Activated CD8-positive, alpha-beta T cell treated with anti-CD3 and anti-CD28 coated beads for 36 hours (primary cell): Measurements from ENCODE around the gene TMEM52B. TPM values are rescaled to one million over a fixed set of nuclear protein-coding genes. Genes with fewer than 3 reads are reported as not detected.
A peak's percentile ranks its signal among the peaks of the same experiment; 100 is the strongest.

Source experiments
- ATAC-seq: fragments of 200-7000 bp; cut with Tn5 transposase; one replicate; pipeline ENCODE4 v1.10.0; 2021; ENCODE audit warnings: mild to moderate bottlenecking, moderate library complexity
- CTCF ChIA-PET: fragments of 350-600 bp; sonication (Branson Sonifier 250); formaldehyde crosslinking; loops from one replicate; lab custom pipeline; 2021; ENCODE audit warnings: antibody characterized with exemption; lab: Charles Lee
- POLR2A ChIA-PET: fragments of 350-600 bp; sonication (Branson Sonifier 250); formaldehyde crosslinking; loops from one replicate; lab custom pipeline; 2021; ENCODE audit warnings: antibody characterized with exemption; lab: Charles Lee
- DNase-seq: peaks from one replicate; pipeline ENCODE4 v3.0.0-alpha.2; 2020
- H3K27ac Mint-ChIP-seq: one replicate; pipeline ENCODE4 v1.8.0; 2021; ENCODE audit warnings: mild to moderate bottlenecking, mixed read lengths
- H3K27me3 Mint-ChIP-seq: one replicate; pipeline ENCODE4 v1.8.0; 2021; ENCODE audit warnings: mixed read lengths
- H3K36me3 Mint-ChIP-seq: one replicate; pipeline ENCODE4 v1.8.0; 2021; ENCODE audit warnings: low read depth, mixed read lengths
- H3K4me1 Mint-ChIP-seq: one replicate; pipeline ENCODE4 v1.8.0; 2021; ENCODE audit warnings: low read depth, mixed read lengths
- H3K4me3 Mint-ChIP-seq: one replicate; pipeline ENCODE4 v1.8.0; 2021; ENCODE audit warnings: mild to moderate bottlenecking, moderate library complexity, mixed read lengths
- H3K9me3 Mint-ChIP-seq: one replicate; pipeline ENCODE4 v1.8.0; 2021; ENCODE audit warnings: mixed read lengths
- CTCF ChIP-seq: fragments of 200-600 bp; IDR thresholded peaks from one replicate; pipeline ENCODE4 v1.8.0; 2022; ENCODE audit warnings: antibody characterized with exemption, mild to moderate bottlenecking
- intact Hi-C: fragments of 100-400 bp; cut with micrococcal nuclease; formaldehyde crosslinking; loops from one replicate; pipeline ENCODE4 v1.10.0; 2022
- total RNA-seq, 2 experiments: library from RNA; stranded (reverse); gene quantifications; one replicate each; pipeline ENCODE4 v1.2.3, GENCODE V29; 2021

Gene TMEM52B
- total RNA-seq, 2 experiments from 2014 or later = not detected

DNA sequence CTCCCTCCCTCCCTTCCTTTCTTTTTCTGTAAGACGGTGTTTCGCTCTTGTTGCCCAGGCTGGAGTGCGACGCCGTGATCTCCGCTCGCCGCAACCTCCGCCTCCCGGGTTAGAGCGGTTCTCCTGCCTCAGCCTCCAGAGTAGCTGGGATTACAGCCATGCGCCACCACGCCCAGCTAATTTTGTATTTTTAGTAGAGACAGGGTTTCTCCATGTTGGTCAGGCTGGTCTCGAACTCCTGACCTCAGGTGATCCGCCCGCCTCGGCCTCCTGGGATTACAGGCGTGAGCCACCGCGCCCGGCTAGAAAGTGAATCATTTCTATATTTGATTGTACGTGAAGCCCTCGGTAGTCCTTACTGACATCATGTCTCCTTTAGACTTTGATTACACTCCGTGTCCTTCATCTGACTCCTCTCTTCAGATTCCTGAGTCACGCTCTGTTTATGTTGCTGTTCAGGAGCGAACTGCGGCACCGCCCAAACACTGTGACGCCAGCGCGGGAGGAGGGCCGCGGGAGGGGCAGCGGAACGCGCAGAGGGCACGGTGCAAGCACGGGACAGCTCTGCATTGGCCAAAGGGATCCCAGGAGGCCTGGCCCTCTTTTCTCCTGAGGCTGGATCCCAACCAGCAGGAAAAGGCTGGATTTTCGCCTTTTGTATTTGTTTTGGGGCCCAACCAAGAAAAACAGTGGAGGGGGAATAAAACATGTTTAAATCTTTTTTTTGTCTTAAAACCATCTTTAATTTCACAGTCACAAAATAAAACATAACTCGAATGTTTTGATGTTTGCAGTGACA is 33.3 kb downstream of the TMEM52B start:
- H3K9me3 Mint-ChIP-seq = no peaks in the 10 kb centered on the region
- ChIA-PET POLR2A (interaction anchor here (0.8 to 1.5 kb wide), 8 partner anchors 11 to 485 kb away, joined by 3 to 4 read pairs (median 4); no protein-coding TSS in a partner anchor), CTCF (interaction anchor here (1.0 to 2.3 kb wide), 4 partner anchors 12 to 70 kb away, joined by 3 to 8 read pairs (median 3); no protein-coding TSS in a partner anchor)
- H3K4me3 Mint-ChIP-seq = peak overlapping the region; percentile 87
- intact Hi-C loops = no loop called here
- DNase-seq = peak; percentile 92
- no peaks in the 10 kb centered on the region for H3K27me3 Mint-ChIP-seq
- peak; percentile 76 for ATAC-seq
- no peak for TF ChIP-seq CTCF
- H3K27ac Mint-ChIP-seq = peak overlapping the region; percentile 92
- peaks cover 25% of the 10 kb centered on the region for H3K4me1 Mint-ChIP-seq
- H3K36me3 Mint-ChIP-seq = no peaks in the 10 kb centered on the region

DNA sequence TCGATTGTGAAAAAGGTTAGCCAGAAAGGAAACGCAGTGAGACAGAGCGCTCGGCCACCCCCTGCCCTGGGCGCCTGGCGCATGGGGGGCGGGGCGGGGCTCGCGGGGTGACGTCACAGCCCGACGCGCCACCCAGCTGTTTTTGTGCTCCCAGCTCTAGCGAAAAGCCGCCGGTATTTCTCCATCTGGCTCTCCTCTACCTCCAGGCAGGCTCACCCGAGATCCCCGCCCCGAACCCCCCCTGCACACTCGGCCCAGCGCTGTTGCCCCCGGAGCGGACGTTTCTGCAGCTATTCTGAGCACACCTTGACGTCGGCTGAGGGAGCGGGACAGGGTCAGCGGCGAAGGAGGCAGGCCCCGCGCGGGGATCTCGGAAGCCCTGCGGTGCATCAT is 33.9 kb downstream of the TMEM52B start, which contains the start of gene GABARAPL1:
Gene GABARAPL1 (plus strand): TSS at position 139 of the 393 bp plus-strand sequence. CDS start 253 bp downstream, at position 392.
- no peak for TF ChIP-seq CTCF
- peak; percentile 79 for DNase-seq
- Mint-ChIP-seq H3K9me3 (no peaks in the 10 kb centered on the region), H3K27ac (peak within 1 kb of the TSS; percentile 92), H3K4me1 (peaks cover 25% of the 10 kb centered on the region), H3K27me3 (no peaks in the 10 kb centered on the region), H3K4me3 (peak within 1 kb of the TSS; percentile 87), H3K36me3 (no peaks in the 10 kb centered on the region)
- ChIA-PET POLR2A (interaction anchor here (0.8 to 1.5 kb wide), 10 partner anchors 8 to 485 kb away, joined by 3 to 4 read pairs (median 3); no protein-coding TSS in a partner anchor), CTCF (interaction anchor here (1.0 to 2.3 kb wide), 4 partner anchors 11 to 70 kb away, joined by 3 to 8 read pairs (median 3); no protein-coding TSS in a partner anchor)
- intact Hi-C loops = no loop called here
- peak; percentile 63 for ATAC-seq

DNA sequence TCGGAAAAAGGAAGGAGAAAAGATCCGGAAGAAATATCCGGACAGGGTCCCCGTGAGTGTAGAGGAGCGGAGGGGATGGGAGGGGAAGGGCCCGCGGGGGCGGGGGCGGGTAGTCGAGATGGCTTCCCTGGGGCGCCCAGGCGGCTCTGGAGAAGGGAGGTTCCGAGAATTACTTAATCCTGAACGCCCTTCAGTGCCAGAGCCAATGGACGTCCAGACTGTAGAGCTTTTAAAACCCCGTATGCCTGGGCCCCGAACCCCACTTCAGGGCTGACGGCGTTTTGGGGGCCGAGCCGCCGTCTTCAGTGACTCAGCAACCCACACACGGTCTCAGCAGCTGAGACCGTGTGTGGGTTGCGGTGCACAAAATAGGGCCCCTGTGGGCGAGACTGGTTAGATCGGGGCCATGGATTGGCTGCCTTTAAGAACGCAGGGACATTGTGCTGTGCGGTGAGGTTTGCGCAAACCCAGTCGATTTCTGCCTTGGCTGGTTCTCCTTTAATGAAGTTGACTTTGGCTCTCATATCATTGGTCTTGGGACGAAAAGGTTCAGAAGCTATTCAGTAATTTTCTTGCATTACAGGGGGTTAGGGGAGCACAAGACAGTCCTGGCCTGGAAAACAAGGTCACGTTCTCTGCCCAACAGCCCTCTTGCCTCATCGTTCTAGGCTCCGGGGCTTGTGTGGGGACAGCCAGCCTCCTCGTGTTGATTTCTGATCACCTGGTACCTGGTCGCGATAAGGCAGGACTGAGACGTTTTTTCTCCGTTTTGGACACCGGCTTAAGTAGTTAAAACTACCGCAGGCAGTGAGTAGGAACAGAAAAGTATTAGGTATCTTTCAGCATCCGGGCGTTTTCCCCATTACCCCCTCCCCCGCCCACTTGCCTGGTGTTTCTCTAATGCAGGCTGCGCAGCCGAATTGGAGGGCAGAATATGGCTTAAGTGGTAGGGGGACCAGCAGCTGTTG is 34.6 kb downstream of the TMEM52B start:
- Mint-ChIP-seq H3K36me3 (no peaks in the 10 kb centered on the region), H3K4me1 (peaks cover 28% of the 10 kb centered on the region), H3K27me3 (no peaks in the 10 kb centered on the region), H3K27ac (peak overlapping the region; percentile 92), H3K9me3 (no peaks in the 10 kb centered on the region), H3K4me3 (peak overlapping the region; percentile 87)
- POLR2A ChIA-PET = interaction anchor here (0.9 to 1.5 kb wide), 10 partner anchors 9 to 513 kb away, joined by 3 to 9 read pairs (median 4); no protein-coding TSS in a partner anchor
- intact Hi-C loops = no loop called here
- CTCF ChIA-PET = interaction anchor here (1.0 to 2.3 kb wide), 7 partner anchors 11 to 486 kb away, joined by 3 to 9 read pairs (median 3); no protein-coding TSS in a partner anchor
- peak; percentile 62 for ATAC-seq
- peak; percentile 92 for DNase-seq
- TF ChIP-seq CTCF = no peak

DNA sequence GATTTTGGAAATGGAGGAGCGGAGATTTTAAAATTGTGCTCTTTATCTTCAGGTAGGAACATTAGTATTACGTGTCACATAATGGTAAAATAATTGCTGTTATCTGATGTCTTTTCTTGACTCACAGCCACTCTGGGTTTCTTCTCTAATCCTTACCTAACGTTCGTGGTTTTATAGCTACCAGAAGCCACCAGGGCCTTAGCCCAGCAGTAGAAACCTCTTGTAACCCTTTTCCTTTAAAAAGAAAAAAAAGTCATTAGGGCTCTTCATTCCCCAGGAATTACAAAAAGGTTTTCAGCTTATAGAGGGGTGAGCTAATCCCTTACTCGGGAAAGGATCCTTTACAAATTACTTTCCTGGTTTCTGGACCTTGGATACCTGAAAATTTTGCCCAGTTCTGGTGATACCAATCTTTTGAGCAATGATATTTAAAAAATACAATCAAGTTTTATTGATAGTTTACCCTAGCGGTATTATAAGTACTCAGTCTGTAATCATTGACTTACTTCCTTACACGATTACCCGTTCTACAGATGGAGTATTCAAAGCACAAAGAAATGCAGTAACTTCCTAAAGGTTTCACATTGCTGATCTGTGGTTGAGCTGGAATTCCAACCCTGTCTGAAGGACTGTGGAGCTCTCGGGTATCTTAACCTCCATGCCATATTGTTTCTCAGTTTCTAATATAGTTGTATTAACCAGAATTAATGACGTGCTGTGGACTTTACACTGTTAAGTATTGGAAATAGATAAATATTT is 35.5 kb downstream of the TMEM52B start:
- H3K27ac Mint-ChIP-seq = peak overlapping the region; percentile 92
- POLR2A ChIA-PET = interaction anchor here (0.9 to 1.4 kb wide), 4 partner anchors 9 to 514 kb away, joined by 3 to 9 read pairs (median 3); no protein-coding TSS in a partner anchor
- CTCF ChIA-PET = interaction anchor here (1.3 to 2.3 kb wide), 5 partner anchors 22 to 486 kb away, joined by 3 to 9 read pairs (median 4); no protein-coding TSS in a partner anchor
- H3K4me1 Mint-ChIP-seq = peaks cover 28% of the 10 kb centered on the region
- DNase-seq = peak; percentile 9
- TF ChIP-seq CTCF = no peak
- peak overlapping the region; percentile 87 for H3K4me3 Mint-ChIP-seq
- H3K27me3 Mint-ChIP-seq = no peaks in the 10 kb centered on the region
- H3K36me3 Mint-ChIP-seq = no peaks in the 10 kb centered on the region
- intact Hi-C loops = no loop called here
- H3K9me3 Mint-ChIP-seq = no peaks in the 10 kb centered on the region
- ATAC-seq = no peak
